ENCODE results near the gene PRKCQ. TPM values are rescaled to one million over a fixed set of nuclear protein-coding genes. Genes with fewer than 3 reads are reported as not detected.

The PRKCQ gene
- total RNA-seq, 2 experiments from 2014 or later = 4.0 to 7.8 TPM

DNA sequence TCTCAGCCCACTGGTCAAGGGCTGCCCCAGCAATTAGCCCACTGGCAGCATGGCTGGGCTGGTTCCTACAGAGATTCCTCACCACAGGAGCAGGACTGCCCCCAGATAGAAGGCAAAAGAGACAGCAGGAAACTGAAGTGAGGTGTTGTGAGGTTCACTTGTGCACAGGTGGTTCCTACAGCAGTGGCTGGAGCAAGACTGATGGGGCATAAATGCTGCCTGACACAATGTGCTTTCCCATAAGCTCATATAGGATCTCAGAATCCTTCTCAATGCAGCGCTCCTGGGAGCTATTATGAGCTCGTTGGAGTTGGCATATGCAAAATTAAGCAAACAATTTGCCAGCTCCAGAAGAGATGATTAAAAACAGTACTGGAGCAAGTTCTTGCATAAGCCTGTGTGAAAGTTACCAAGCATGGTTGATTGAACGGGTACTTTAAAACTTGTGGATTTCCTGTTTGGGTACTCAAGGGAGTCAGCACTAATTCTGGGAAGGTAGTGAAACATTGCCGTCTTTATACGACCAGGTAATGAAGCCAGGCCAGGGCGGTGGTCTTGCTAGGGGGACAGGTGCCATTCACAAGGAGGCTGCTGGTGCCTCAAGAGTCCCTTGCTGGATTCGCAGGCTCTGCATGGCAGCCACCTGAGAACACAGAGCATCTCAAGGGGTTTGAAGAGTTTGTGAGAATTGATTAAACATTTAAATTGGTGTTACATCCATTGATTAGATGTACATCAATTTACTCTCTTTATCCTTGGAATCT lies 20.3 kb upstream of the PRKCQ start:
- Histone ChIP-seq H3K9me2 (ENCODE audit: insufficient read depth, low read length) (no peaks in the 10 kb centered on the region), H3K27ac (ENCODE audit: low read depth, low read length, poor library complexity, severe bottlenecking) (no peak overlapping the region), H3K4me1 (ENCODE audit: insufficient read depth, low read length, poor library complexity, severe bottlenecking) (no peaks in the 10 kb centered on the region), H3K36me3 (ENCODE audit: insufficient read depth, low read length) (no peaks in the 10 kb centered on the region), H3K4me3 (ENCODE audit: low read depth, low read length, poor library complexity, severe bottlenecking) (no peak overlapping the region), H2AFZ (ENCODE audit: low read length) (no peak overlapping the region), H3K4me2 (ENCODE audit: low read length) (no peak overlapping the region), H4K20me1 (ENCODE audit: insufficient read depth, low read length) (no peaks in the 10 kb centered on the region), H3K9me3 (ENCODE audit: low read length) (no peaks in the 10 kb centered on the region), H3K79me2 (ENCODE audit: insufficient read depth, low read depth, low read length) (no peaks in the 10 kb centered on the region)
- no TSS peak for BruUV-seq (replicated peaks)
- no peak for DNase-seq (ENCODE audit: low spot score)
- intact Hi-C loops (cut with micrococcal nuclease; ENCODE audit: unreplicated experiment) = no loop called here
- CTCF ChIA-PET (ENCODE audit: unreplicated experiment) = no interaction called here
- POLR2A ChIA-PET = interaction anchor here (0.6 kb wide), 1 partner anchor 418 kb away, joined by 3 read pairs; no protein-coding TSS in a partner anchor
- no peak for TF ChIP-seq EZH2phosphoT487 (IDR thresholded peaks at IDR 0.05; ENCODE audit: borderline replicate concordance, low read depth, low read length)
- TF ChIP-seq CTCF (conservative IDR thresholded peaks at IDR 0.05; ENCODE audit: low read length) = no peak

GRCh38 chr10:6598679-6599078 lies 18.6 kb upstream of the PRKCQ start:
- ChIA-PET POLR2A (no interaction called here), CTCF (ENCODE audit: unreplicated experiment) (no interaction called here)
- H3K4me3 ChIP-seq (ENCODE audit: low read depth, low read length, poor library complexity, severe bottlenecking) = no peak overlapping the region
- intact Hi-C loops (cut with micrococcal nuclease; ENCODE audit: unreplicated experiment) = no loop called here
- no peak overlapping the region for H3K27ac ChIP-seq (ENCODE audit: low read depth, low read length, poor library complexity, severe bottlenecking)
- no peak for DNase-seq (ENCODE audit: low spot score)
- no peaks in the 10 kb centered on the region for H4K20me1 ChIP-seq (ENCODE audit: insufficient read depth, low read length)
- no peaks in the 10 kb centered on the region for H3K9me2 ChIP-seq (ENCODE audit: insufficient read depth, low read length)
- H3K4me2 ChIP-seq (ENCODE audit: low read length) = no peak overlapping the region
- H3K9me3 ChIP-seq (ENCODE audit: low read length) = no peaks in the 10 kb centered on the region
- H3K79me2 ChIP-seq (ENCODE audit: insufficient read depth, low read depth, low read length) = no peaks in the 10 kb centered on the region
- BruUV-seq (replicated peaks) = no TSS peak
- H3K36me3 ChIP-seq (ENCODE audit: insufficient read depth, low read length) = no peaks in the 10 kb centered on the region
- no peak for TF ChIP-seq CTCF (conservative IDR thresholded peaks at IDR 0.05; ENCODE audit: low read length)
- no peak for TF ChIP-seq EZH2phosphoT487 (IDR thresholded peaks at IDR 0.05; ENCODE audit: borderline replicate concordance, low read depth, low read length)
- H2AFZ ChIP-seq (ENCODE audit: low read length) = no peak overlapping the region
- no peaks in the 10 kb centered on the region for H3K4me1 ChIP-seq (ENCODE audit: insufficient read depth, low read length, poor library complexity, severe bottlenecking)

GRCh38 chr10:6597478-6597877 lies 17.4 kb upstream of the PRKCQ start:
- DNase-seq (ENCODE audit: low spot score) = no peak
- BruUV-seq (replicated peaks) = no TSS peak
- Histone ChIP-seq H2AFZ (ENCODE audit: low read length) (no peak overlapping the region), H3K79me2 (ENCODE audit: insufficient read depth, low read depth, low read length) (no peaks in the 10 kb centered on the region), H3K4me1 (ENCODE audit: insufficient read depth, low read length, poor library complexity, severe bottlenecking) (no peaks in the 10 kb centered on the region), H4K20me1 (ENCODE audit: insufficient read depth, low read length) (no peaks in the 10 kb centered on the region), H3K4me2 (ENCODE audit: low read length) (no peak overlapping the region), H3K36me3 (ENCODE audit: insufficient read depth, low read length) (no peaks in the 10 kb centered on the region), H3K9me3 (ENCODE audit: low read length) (no peaks in the 10 kb centered on the region), H3K4me3 (ENCODE audit: low read depth, low read length, poor library complexity, severe bottlenecking) (no peak overlapping the region), H3K9me2 (ENCODE audit: insufficient read depth, low read length) (no peaks in the 10 kb centered on the region), H3K27ac (ENCODE audit: low read depth, low read length, poor library complexity, severe bottlenecking) (no peak overlapping the region)
- TF ChIP-seq EZH2phosphoT487 (IDR thresholded peaks at IDR 0.05; ENCODE audit: borderline replicate concordance, low read depth, low read length) (no peak), CTCF (conservative IDR thresholded peaks at IDR 0.05; ENCODE audit: low read length) (no peak)
- intact Hi-C loops (cut with micrococcal nuclease; ENCODE audit: unreplicated experiment) = no loop called here
- ChIA-PET CTCF (ENCODE audit: unreplicated experiment) (no interaction called here), POLR2A (interaction anchor here (0.6 kb wide), 1 partner anchor 63 kb away, joined by 3 read pairs; no protein-coding TSS in a partner anchor)

All from OCI-LY7 (cell line).